ENCODE measurements around the gene PACSIN3.

DNA sequence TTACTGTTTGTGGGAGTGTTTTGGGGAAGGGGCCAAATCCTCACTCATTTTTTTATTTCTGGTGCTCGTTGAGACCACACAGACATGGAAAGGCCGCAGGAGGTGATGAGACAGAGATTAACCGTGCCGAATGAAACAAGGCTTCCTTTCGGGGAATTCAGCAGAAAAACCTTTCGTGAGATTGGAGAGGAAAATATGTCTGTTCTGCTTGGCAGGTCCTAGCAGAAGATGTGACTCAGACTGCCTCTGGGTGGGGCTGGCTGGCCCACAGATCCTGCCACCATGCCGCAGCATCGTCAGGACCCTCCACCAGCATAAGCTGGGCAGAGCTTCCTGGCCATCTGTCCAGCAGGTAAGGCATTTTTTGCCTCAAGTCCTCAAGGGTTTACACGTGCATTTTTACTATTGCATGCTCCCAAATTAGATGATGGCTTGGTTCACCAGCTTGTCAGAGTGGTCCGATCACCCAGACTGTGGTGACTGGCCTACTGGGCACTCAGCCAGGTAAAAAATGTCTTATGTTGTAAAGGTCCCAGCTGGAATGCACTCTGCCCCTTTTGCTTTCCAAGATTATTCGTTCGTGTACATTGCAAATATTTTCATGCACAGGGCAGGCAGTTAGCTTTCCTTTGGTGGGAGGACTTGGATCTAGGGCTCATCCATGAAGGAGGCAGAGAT lies 30.0 kb upstream of the PACSIN3 start:
- TF ChIP-seq, protein P1, sequence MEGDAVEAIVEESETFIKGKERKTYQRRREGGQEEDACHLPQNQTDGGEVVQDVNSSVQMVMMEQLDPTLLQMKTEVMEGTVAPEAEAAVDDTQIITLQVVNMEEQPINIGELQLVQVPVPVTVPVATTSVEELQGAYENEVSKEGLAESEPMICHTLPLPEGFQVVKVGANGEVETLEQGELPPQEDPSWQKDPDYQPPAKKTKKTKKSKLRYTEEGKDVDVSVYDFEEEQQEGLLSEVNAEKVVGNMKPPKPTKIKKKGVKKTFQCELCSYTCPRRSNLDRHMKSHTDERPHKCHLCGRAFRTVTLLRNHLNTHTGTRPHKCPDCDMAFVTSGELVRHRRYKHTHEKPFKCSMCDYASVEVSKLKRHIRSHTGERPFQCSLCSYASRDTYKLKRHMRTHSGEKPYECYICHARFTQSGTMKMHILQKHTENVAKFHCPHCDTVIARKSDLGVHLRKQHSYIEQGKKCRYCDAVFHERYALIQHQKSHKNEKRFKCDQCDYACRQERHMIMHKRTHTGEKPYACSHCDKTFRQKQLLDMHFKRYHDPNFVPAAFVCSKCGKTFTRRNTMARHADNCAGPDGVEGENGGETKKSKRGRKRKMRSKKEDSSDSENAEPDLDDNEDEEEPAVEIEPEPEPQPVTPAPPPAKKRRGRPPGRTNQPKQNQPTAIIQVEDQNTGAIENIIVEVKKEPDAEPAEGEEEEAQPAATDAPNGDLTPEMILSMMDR (conservative IDR thresholded peaks at IDR 0.05; ENCODE audit: low read depth, low read length) = peak; percentile 51
- no peak for TF ChIP-seq EZH2 (IDR thresholded peaks at IDR 0.05; ENCODE audit: borderline replicate concordance, low read depth, low read length, poor library complexity, severe bottlenecking)

Measured in A673 (cell line).